Coronary artery (tissue), 2 donors: Measurements from ENCODE around the gene HSPB7.
"Not testable (repeated sequence)": the region's sequence is repeated elsewhere in the genome, so short reads cannot be mapped to it uniquely, and the experiment has no call there.

Experiments used
- DNase-seq: peaks from one replicate; pipeline ENCODE4 v3.0.0-alpha.2; 2017; ENCODE audit warnings: low spot score
- H3K27ac ChIP-seq, 2 donors: fragments of 200-600 bp; sonication (generic); one replicate each; pipeline ENCODE4 v1.5.1; 2016 to 2019
- H3K4me3 ChIP-seq: fragments of 200-600 bp; sonication (generic); 2 replicates; pipeline ENCODE4 v1.5.1; 2016; ENCODE audit warnings: mild to moderate bottlenecking, moderate library complexity
- TF ChIP-seq, protein P1 (sequence below): fragments of 200-600 bp; sonication (generic); IDR thresholded peaks from one replicate; pipeline ENCODE4 v1.5.1; 2019; ENCODE audit warnings: antibody characterized with exemption

Gene HSPB7

DNA sequence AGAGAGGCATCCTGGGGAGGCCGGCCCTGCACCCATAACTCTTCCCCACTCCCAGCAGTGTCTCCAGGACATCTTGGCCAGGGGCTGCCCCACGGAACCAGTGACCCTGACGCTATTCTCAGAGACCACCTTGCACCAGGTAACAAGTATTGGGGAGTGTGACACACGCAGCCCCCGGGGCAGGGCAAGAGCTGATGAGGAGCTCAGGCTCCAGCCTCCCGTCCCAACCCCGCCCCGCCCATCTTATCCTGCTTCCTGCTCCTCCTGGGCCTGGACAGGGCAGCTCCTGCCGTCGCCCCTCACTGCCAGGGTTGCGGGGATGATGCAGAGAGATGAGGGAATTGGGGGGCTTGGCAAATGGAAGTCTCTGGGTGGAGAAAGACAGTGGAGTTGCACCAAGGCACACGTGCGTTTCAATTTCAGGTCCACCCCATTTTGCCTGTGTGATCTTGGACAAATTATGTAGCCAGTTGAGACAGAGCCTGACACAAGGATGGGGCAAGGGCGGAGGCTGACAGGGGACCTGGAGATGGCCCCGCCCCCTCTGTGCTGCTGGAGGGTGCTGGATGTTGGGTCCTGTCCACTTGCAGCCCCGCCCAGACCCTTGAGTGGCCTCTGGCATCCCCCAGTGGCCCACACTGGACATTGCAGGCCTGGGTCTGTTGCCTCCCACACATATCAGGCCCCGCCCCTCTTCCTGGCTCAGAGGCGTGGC lies 14.7 kb upstream of the HSPB7 start:
- Histone ChIP-seq H3K4me3 (no peak overlapping the region), H3K27ac (no peak overlapping the region)
- TF ChIP-seq, protein P1, sequence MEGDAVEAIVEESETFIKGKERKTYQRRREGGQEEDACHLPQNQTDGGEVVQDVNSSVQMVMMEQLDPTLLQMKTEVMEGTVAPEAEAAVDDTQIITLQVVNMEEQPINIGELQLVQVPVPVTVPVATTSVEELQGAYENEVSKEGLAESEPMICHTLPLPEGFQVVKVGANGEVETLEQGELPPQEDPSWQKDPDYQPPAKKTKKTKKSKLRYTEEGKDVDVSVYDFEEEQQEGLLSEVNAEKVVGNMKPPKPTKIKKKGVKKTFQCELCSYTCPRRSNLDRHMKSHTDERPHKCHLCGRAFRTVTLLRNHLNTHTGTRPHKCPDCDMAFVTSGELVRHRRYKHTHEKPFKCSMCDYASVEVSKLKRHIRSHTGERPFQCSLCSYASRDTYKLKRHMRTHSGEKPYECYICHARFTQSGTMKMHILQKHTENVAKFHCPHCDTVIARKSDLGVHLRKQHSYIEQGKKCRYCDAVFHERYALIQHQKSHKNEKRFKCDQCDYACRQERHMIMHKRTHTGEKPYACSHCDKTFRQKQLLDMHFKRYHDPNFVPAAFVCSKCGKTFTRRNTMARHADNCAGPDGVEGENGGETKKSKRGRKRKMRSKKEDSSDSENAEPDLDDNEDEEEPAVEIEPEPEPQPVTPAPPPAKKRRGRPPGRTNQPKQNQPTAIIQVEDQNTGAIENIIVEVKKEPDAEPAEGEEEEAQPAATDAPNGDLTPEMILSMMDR = peak; percentile 97
- peak; percentile 90 for DNase-seq

DNA sequence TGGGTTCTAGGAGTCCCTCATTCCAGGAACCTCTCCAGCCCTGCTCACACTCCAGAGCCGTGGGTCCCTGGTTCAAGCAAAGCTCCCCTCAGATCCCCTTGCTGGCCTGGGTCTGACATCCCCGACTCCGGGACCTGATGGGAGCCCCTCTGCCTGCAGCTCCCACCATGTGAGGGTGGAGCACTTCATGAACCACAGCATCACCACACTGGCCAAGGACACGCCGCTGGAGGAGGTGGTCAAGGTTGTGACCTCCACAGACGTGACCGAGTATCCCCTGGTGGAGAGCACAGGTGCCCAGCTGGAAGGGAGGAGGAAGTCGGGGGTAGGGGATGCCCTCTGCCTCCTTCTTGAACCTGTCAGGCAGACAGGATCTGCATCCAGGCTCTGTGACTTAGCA lies 13.7 kb upstream of the HSPB7 start:
- no peak for DNase-seq
- H3K4me3 ChIP-seq = no peak overlapping the region
- TF ChIP-seq, protein P1 = no peak
- no peak overlapping the region for H3K27ac ChIP-seq

DNA sequence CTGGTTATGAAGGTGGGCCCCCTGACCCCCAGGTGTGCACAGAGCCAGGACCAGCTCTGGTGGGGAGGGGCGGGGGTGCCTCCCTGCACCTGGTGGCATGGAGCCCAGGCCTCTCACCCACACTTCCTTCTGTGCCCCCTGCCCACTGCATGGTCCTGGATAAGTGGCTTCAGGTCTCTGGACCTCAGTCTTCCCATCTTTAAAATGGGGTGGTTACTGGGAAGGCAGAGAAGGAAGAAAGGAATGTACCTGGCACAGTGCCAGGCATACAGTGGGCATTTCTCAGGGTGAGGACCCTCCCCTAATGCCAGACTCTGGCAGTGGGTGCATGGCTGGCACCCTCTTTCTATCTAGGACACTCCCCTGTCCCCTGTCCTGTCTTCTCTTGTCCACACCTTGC lies 11.4 kb upstream of the HSPB7 start:
- no peak overlapping the region for H3K4me3 ChIP-seq
- no peak for DNase-seq
- TF ChIP-seq, protein P1 = no peak
- no peak overlapping the region for H3K27ac ChIP-seq

DNA sequence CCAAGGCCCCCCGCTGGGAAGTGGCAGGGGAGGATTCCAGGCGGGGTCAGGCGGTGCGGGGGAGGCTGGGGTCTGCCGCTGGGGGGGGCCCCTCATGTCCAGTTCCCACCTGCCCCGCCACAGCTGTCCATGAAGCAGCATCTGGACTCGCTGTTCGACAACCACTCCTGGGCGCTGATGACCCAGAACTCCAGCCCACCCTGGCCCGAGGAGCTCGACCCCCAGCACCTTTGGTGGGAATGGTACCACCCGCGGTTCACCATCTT lies 11.1 kb upstream of the HSPB7 start:
- H3K4me3 ChIP-seq, DNase-seq, H3K27ac ChIP-seq: not testable (repeated sequence)

DNA sequence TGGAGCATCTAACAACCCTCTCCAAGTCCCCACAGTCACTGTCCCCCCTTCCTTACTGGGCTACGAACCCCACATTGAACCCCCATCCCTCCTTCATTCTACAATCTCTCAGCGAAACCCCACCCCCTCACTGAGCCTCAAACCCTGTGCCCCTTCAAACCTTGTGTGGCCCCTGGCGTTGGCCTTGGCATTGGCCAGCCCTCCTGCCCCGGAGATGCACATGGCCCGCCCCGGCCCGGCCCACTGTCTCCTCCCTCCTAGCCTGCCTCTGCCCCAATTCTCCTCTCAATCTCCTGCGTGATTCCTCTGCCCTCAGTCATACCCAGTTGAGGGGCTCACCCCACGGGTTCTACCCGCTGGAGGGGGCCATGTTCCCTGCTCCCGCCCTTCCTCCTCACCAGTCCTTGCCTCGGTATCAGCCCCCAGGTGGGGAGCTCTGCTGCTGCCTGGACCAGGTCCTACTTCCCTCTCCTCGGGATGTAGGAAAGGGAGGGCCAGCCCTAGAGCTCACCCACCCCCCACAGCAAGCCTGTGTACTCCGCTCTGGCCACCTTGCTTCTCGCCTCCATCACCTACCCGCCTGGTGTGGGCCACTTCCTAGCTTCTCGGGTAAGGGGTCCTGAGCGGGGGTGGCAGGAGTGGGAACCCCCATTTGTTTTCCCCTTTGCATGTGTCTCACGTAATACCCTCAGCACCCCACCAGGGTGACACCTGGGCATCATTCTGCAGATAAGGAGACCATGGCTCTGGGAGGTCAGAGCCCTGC lies 10.6 kb upstream of the HSPB7 start:
- no peak overlapping the region for H3K27ac ChIP-seq
- DNase-seq = no peak
- TF ChIP-seq, protein P1 = no peak
- no peak overlapping the region for H3K4me3 ChIP-seq

DNA sequence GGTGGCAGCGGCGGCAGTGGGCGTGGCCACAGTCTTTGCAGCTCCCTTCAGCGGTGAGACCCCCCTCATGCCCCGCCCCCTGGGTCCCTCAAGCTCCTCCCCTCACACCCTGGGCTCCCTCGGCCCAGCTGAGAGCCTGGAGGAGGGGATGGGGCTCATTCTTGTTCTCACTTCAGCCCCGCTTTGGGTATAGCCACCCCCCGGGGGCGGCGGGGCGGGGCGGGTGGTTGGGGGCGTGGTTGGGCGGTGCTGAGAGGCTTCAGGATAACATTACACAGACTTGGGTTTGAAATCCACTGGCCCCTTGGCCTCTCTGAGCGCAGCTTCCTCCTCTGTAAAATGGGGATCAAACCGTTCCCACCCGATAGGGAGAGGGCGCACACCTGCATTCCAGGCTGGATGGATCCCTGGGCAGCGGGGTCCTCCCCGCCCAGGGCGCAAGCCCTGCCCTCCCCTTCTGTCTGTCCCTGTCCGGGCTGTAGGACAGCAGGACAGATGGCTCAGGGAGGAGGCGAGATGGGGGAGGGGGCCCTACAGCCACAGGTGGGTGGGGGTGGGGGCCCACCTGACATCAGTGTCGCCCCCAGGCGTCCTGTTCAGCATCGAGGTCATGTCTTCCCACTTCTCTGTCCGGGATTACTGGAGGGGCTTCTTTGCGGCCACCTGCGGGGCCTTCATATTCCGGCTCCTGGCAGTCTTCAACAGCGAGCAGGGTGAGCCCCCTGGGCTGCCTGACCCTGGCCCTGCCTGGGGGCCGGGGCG lies 9.1 kb upstream of the HSPB7 start:
- peak overlapping the region; percentile 63 for H3K4me3 ChIP-seq
- TF ChIP-seq, protein P1 = no peak
- no peak for DNase-seq
- H3K27ac ChIP-seq = peak overlapping the region in 1 of 2 donors; percentile 32

DNA sequence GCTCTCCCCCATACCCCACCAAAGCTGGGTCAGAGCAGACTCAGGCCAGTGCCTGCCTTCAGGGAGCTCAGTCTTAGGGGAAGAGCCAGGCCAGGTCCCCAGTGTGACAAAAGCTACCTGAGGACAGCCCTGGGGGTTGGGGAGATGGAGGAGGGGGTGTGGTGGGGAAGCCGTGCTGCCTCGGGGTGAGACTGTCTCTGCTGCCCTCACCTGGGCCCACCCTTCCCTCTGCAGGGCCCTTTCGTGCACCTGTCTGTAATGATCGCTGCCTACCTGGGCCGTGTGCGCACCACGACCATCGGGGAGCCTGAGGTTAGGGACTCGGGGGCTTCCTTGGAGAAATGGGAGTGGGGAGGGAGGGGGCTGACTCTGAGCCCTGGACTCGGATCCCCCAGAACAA lies 8.5 kb upstream of the HSPB7 start:
- H3K27ac ChIP-seq, DNase-seq, H3K4me3 ChIP-seq: not testable (repeated sequence)
